ENCODE data around the gene CRELD2.

CRELD2 gene

GRCh38 chr22:49929994-49930575 is 11.7 kb downstream of the CRELD2 start:
- DNase-seq (ENCODE audit: low read depth): no peak

GRCh38 chr22:49930596-49931412 is 12.4 kb downstream of the CRELD2 start:
- no peak for DNase-seq (ENCODE audit: low read depth)

- DNase-seq (ENCODE audit: low read depth): no peak
Measured at GRCh38 chr22:49933236-49934159, 15.1 kb downstream of the CRELD2 start.

- no peak for DNase-seq (ENCODE audit: low read depth)
Measured at GRCh38 chr22:49934160-49934890, 15.9 kb downstream of the CRELD2 start.

GRCh38 chr22:49934891-49935557 is 16.6 kb downstream of the CRELD2 start:
- DNase-seq (ENCODE audit: low read depth): peak; percentile 87

GRCh38 chr22:49935561-49935960 is 17.1 kb downstream of the CRELD2 start:
- no peak for DNase-seq (ENCODE audit: low read depth)

GRCh38 chr22:49936018-49936972 is 17.9 kb downstream of the CRELD2 start:
- DNase-seq (ENCODE audit: low read depth): peak; percentile 98

- DNase-seq (ENCODE audit: low read depth): no peak
Measured at GRCh38 chr22:49936973-49937757, 18.7 kb downstream of the CRELD2 start.

- no peak for DNase-seq (ENCODE audit: low read depth)
Measured at GRCh38 chr22:49937758-49938564, 19.5 kb downstream of the CRELD2 start.

GRCh38 chr22:49938565-49939136 is 20.2 kb downstream of the CRELD2 start:
- DNase-seq (ENCODE audit: low read depth): no peak

- DNase-seq (ENCODE audit: low read depth): no peak
Measured at GRCh38 chr22:49941507-49942316, 23.3 kb downstream of the CRELD2 start.

- no peak for DNase-seq (ENCODE audit: low read depth)
Measured at GRCh38 chr22:49942565-49943404, 24.4 kb downstream of the CRELD2 start.

- DNase-seq (ENCODE audit: low read depth): no peak
Measured at GRCh38 chr22:49943405-49943765, 25.0 kb downstream of the CRELD2 start.

- no peak for DNase-seq (ENCODE audit: low read depth)
Measured at GRCh38 chr22:49943771-49944398, 25.5 kb downstream of the CRELD2 start.

- DNase-seq (ENCODE audit: low read depth): no peak
Measured at GRCh38 chr22:49944399-49944891, 26.0 kb downstream of the CRELD2 start.
